Ammon's horn (tissue), 1 donor: ENCODE measurements around the gene TNS1.

Source experiments
- DNase-seq: peaks from one replicate; pipeline ENCODE4 v3.0.0-alpha.2; 2016; ENCODE audit warnings: low spot score

The TNS1 gene

DNA sequence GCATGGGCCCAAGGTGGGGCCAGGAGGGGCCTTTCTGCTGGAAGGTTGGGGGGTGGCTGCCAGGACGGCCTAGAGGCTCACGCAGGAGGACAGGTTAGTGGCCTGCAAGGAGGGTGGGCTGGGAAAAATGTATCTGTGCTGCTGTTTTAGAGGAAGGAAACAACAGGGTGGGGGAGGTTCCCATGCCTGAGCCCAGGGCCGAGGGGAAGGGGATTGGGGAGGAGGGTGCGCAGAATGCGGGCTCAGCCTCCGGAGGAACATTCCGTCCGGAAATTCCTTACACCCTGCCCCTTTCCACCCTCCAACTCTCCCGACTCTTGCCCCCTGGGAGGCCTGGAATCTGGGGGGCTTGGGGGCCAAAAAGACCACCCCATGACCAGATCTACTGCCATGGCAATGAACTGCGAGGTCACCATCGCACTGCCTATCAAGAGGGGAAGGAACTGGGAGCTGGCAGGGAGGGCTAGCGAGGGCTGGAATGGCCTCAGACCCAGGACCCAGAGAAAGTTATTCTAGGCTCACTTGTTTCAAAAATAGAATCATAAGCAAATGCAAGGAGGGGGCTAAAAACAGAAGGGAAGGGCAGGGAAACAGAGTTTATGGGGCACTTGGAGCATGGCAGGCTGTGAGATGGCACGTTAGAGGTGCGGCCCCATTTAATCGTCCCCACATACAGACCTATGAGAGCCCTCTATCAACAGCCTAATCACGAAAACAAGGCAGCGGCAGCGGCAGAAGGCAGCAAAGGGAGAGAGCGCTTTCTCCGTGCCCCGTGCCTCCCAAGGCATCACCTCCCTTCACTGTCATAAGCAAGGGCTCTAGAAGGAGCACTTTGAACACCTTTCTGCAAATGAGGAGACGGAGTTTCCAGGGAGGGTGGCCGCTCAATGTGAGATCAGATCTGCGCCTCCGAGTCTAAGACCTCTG lies 90.4 kb downstream of the TNS1 start:
- DNase-seq: no peak

GRCh38 chr2:217911283-217912097 lies 91.3 kb downstream of the TNS1 start:
- no peak for DNase-seq

DNA sequence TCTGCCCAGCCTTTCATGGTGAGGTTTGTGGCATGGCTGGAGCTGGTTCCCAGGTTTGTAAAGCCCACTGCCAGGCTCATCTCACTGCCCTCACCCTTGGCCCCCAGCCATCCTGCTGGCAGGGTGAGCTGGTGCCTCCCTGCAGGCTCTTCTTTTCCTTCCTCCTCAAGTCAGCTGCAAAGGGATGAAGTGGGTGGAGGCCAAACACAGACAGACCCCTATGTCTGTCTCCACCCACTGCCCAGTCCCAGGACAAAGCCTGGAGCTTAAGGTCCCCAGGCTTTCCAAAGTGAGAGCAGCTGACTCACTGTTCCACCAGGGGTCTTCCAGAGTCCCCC lies 92.0 kb downstream of the TNS1 start:
- no peak for DNase-seq

GRCh38 chr2:217909156-217909820 lies 93.5 kb downstream of the TNS1 start:
- no peak for DNase-seq

DNA sequence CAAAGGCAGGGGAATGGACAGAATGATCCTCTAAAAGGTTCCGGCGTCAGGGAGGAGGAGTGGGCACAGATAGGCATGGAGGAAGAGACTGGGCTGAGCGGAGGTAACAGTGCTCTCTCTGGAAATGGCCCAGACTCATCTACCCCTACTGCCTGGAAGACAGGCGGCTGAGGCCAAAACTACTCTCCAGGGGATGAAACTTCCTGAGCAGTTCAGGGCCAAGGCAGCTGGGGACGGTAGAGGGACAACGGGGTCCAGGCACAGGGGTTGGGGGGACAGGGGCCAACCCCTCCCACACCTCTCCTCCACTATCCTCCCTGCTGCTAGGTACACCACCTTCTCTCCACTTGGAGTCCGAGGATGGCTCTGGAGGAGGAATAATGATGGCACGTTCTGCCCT lies 94.3 kb downstream of the TNS1 start:
- DNase-seq: no peak

DNA sequence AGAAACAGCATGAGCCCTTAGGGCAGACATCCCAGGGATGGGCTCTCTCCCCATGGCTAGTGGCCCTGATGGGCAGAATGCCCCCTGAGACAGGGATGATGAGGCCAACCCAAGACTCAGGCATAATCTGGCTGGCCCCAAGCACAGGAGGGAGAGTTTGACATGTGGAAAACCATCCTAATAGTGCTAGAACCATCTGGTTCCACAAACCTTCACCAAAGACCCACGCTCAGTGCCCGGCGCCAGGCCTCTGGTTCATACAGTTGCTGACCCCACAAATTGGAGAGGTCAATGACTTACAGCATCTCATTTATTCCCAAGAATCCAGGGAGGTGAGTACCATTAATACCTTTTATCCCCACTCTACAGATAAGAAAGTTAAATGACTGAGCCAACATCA lies 95.5 kb downstream of the TNS1 start:
- DNase-seq: no peak

DNA sequence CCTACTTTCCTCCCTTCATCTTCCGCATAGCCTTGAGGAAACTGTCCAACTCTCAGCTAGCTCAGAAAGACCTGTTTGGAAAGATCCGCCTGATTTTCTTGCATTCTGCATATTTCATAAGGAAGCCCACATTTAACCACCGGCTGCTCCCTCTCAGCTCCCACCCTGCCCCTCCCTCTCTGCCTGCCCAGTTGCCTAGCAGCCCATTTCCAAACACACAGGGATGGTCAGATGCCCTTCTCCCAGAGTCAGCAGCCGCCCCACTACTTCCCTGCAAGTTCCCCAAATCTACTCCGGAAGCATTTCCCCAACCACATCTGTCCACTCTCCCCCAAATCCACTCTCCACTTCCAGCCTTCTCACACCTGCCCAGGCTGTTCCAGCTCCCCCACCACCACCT lies 96.0 kb downstream of the TNS1 start:
- DNase-seq: no peak

DNA sequence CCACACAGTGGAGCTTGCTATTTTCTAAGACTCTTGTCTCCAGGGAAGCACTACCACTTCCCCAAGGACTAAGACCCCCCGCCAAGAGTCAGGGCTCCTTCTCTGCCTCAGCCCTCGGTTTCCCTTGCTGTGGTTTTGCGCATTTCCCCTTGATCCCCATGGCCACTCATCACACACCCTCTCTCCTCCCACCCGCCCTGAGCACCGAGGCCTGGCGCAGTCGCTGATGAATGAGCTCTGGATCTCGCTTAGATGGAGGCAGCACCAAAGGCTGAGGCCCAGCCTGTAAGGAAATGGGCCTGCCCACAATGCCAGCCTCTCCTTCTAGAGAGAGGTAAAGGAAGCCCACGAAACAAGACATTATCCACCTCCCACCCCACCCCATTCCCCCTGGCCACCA lies 96.9 kb downstream of the TNS1 start:
- no peak for DNase-seq

- DNase-seq: peak; percentile 83
Observed at GRCh38 chr2:217905395-217905794, 97.4 kb downstream of the TNS1 start.

GRCh38 chr2:217904614-217904965 lies 98.2 kb downstream of the TNS1 start:
- DNase-seq: no peak

- DNase-seq: peak; percentile 83
Observed at GRCh38 chr2:217903859-217904613, 98.8 kb downstream of the TNS1 start.

- no peak for DNase-seq
Observed at GRCh38 chr2:217903142-217903858, 99.5 kb downstream of the TNS1 start.

DNA sequence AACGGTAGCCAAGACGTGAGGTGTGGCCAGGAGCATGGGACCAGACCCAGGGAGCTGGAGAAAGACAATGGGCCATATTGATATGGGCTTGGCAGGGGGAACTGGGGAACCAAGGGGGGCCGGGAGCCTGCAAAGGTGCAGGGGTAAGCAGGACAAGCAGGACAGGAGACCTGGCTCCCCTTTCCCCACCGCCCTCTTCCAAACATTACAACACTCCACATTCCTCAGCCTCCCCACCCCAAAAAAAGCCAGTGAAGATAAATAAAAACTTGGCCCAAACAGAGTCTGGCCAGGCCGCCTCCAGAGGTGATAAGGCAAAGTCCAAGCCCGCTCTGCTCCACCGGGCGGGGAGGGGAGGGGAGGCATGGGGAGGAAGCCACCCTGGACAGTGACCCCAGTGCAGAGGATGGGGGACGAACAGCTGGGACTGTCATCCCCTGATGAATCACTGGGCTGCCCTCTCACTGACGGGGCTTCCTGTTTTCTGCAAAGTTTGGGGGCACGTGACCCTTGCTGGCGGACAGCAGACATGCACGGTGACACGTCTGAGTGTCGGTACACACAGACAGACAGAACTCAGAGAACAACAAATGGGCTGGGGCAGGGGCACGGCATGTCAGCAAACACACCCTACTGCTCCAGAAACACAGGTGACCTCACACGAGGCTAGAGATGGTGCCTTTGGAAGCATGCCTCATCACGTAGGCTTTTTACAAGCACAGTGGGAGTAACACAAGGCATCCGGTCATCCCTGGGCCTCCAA lies 100.2 kb downstream of the TNS1 start:
- peak; percentile 50 for DNase-seq

GRCh38 chr2:217901835-217902378 lies 100.9 kb downstream of the TNS1 start:
- DNase-seq: no peak

GRCh38 chr2:217901400-217901799 lies 101.4 kb downstream of the TNS1 start:
- DNase-seq: no peak

DNA sequence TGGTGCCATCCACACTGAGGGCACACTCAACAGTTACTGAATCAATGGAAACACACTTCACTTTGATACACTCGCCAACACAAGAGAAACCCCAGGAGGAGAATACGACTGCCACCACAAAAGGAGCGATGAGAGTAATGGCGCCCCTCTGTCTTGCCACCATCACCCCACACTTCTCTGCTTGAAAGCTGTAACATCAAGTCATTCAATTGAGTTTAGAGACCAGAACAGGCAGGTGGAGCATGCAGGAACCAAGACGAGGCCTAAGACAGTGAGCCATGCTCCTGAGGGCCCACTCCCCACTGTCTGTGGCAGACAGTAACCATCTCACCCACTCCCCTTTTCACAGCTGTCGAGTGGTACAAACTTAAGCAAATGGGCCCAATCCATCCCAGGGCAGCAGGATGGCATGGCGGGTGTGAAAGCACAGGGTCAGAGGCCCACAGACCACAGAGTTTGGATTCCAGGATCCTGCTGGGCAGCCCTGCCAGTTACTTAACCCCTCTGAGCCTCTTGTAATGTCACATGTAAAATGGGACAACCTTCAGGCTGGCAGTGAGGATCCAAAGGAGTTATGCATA lies 101.9 kb downstream of the TNS1 start:
- DNase-seq: no peak

DNA sequence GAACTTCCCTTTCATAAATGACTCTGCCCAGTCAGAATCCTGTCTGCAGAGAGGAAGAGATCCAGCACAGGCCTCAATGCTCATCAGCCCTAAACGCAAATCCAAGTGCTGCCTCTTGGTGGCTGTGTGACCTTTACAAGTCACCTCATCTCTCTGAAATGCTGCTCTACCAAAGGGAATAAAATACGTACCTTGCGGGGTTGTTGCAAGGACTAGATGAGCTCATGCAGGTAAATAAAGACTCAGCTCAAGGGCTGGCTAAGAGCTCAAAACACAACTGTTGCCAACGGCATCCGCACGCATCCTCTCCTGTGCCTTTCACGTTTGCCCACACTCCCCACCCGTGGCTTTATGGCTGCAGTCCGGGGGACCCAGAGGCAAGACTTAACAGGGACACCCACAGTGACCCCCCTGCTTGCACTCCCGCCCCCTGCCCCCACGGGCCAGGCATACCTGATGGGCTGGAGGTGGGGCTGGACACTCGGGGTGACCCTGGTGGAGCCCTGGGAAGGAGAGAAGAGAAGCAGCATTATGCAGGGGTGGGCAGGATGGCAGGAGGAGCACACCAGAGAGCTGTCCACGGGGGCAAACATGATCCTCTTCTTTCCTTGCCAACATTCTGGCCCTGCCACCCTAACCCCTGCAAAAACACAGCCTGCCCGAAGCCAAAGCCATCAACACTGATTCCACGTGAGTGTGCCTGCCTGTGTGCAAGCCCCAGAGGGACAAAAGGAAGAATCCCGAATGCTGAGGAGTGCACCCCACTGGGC lies 102.6 kb downstream of the TNS1 start:
- DNase-seq: no peak

DNA sequence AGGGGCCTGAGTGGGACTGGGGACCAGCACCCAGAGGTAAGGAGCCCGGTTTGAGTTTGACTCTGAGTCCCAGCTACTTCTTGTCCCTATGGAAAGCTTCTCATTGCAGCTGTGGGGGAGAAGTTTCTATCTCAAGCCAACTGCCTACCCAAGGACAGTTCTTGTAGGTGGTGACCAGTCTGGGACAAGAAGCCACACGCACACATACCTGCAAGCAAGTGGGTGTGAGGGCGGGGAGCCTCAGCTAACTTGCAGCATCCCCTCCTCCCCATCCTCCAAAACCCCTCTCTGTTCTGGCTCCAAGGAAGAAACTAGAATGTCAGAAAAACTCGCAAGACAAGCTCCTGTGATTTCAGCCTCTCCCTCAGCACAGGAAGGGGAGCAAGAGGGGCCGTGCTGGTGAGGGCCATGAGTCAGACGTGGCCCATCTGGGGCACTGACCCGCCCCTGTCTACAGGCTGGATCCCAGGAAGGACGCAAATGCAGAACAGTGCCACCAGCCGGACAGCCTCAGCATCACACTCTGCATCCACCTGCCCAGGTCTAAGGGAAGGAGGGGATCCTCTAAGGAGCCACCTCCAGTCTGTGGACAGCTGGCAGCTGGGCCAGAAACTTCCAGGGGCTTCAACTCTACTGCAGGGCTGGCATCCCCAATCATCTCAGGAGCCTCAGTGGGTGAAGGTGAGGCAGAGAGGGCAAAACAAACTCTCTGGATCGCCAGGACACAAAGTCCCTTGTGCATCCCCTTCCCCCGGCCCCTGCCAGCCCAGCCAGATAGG lies 103.4 kb downstream of the TNS1 start:
- no peak for DNase-seq
